ENCODE measurements around the gene GHRL. TPM values are rescaled to one million over a fixed set of nuclear protein-coding genes. Genes with fewer than 3 reads are reported as not detected.

Gene GHRL
- 1.0 and 2.0 TPM in 2 replicates for total RNA-seq (2021)
- Bru-seq, nascent RNA: percentile 35 among the genes with signal in this experiment
- percentile 42 among the genes with signal in this experiment for BruChase-seq, experiment 1, labeled RNA remaining after a 2-hour chase
- percentile 24 among the genes with signal in this experiment for BruChase-seq, experiment 2, labeled RNA remaining after a 6-hour chase
- long read RNA-seq, partial matches to known transcripts: 0 of 5 reads
- long read RNA-seq, other reads (novel, unspliced or antisense): 5 of 5 reads

- H3K9me3 ChIP-seq (ENCODE audit: low read depth, low read length, poor library complexity, severe bottlenecking): no peaks in the 10 kb centered on the region
- intact Hi-C loops (cut with micrococcal nuclease; ENCODE audit: unreplicated experiment): no loop called here
- peak; percentile 29 for DNase-seq (ENCODE audit: low spot score)
- no peaks in the 10 kb centered on the region for H3K27me3 ChIP-seq (replicated peaks; ENCODE audit: insufficient read depth, low read depth, low read length, poor library complexity)
- H3K4me1 ChIP-seq (ENCODE audit: insufficient read depth, low read length, poor library complexity, severe bottlenecking): no peaks in the 10 kb centered on the region
- H3K27ac ChIP-seq (ENCODE audit: low read depth, low read length, poor library complexity, severe bottlenecking): no peak within 1 kb of the TSS
- no TSS peak for BruUV-seq (replicated peaks)
- peaks cover 6% of the 10 kb centered on the region for H3K36me3 ChIP-seq (ENCODE audit: insufficient read depth, low read length, poor library complexity, severe bottlenecking)
- no peak for TF ChIP-seq CTCF (conservative IDR thresholded peaks at IDR 0.05; ENCODE audit: low read depth, low read length)
- no peak for TF ChIP-seq EZH2 (IDR thresholded peaks at IDR 0.05; ENCODE audit: borderline replicate concordance, low read depth, low read length, poor library complexity, severe bottlenecking)
- CTCF ChIA-PET: no interaction called here
- POLR2A ChIA-PET (ENCODE audit: low non-redundant PET): no interaction called here
- H3K4me3 ChIP-seq (ENCODE audit: low read depth, low read length, poor library complexity, severe bottlenecking): no peak within 1 kb of the TSS
Measured at GRCh38 chr3:10292505-10293419, at the start of gene GHRL. GHRL (minus strand) TSS chr3:10292947; CDS start chr3:10290180, 2,767 bp downstream.

- Histone ChIP-seq H3K27ac (ENCODE audit: low read depth, low read length, poor library complexity, severe bottlenecking) (no peak overlapping the region), H3K4me1 (ENCODE audit: insufficient read depth, low read length, poor library complexity, severe bottlenecking) (no peaks in the 10 kb centered on the region), H3K27me3 (replicated peaks; ENCODE audit: insufficient read depth, low read depth, low read length, poor library complexity) (no peaks in the 10 kb centered on the region), H3K9me3 (ENCODE audit: low read depth, low read length, poor library complexity, severe bottlenecking) (no peaks in the 10 kb centered on the region), H3K36me3 (ENCODE audit: insufficient read depth, low read length, poor library complexity, severe bottlenecking) (no peaks in the 10 kb centered on the region), H3K4me3 (ENCODE audit: low read depth, low read length, poor library complexity, severe bottlenecking) (no peak overlapping the region)
- BruUV-seq (replicated peaks): no TSS peak
- DNase-seq (ENCODE audit: low spot score): no peak
- TF ChIP-seq CTCF (conservative IDR thresholded peaks at IDR 0.05; ENCODE audit: low read depth, low read length) (no peak), EZH2 (IDR thresholded peaks at IDR 0.05; ENCODE audit: borderline replicate concordance, low read depth, low read length, poor library complexity, severe bottlenecking) (no peak)
- CTCF ChIA-PET: no interaction called here
- intact Hi-C loops (cut with micrococcal nuclease; ENCODE audit: unreplicated experiment): no loop called here
- POLR2A ChIA-PET (ENCODE audit: low non-redundant PET): no interaction called here
Measured at GRCh38 chr3:10341901-10342398, 49.2 kb upstream of the GHRL start.

GRCh38 chr3:10340476-10340875 lies 47.7 kb upstream of the GHRL start:
- no peak overlapping the region for H3K4me3 ChIP-seq (ENCODE audit: low read depth, low read length, poor library complexity, severe bottlenecking)
- intact Hi-C loops (cut with micrococcal nuclease; ENCODE audit: unreplicated experiment): no loop called here
- no peak for TF ChIP-seq CTCF (conservative IDR thresholded peaks at IDR 0.05; ENCODE audit: low read depth, low read length)
- TF ChIP-seq EZH2 (IDR thresholded peaks at IDR 0.05; ENCODE audit: borderline replicate concordance, low read depth, low read length, poor library complexity, severe bottlenecking): no peak
- ChIA-PET POLR2A (ENCODE audit: low non-redundant PET) (no interaction called here), CTCF (no interaction called here)
- no peaks in the 10 kb centered on the region for H3K9me3 ChIP-seq (ENCODE audit: low read depth, low read length, poor library complexity, severe bottlenecking)
- H3K27ac ChIP-seq (ENCODE audit: low read depth, low read length, poor library complexity, severe bottlenecking): no peak overlapping the region
- H3K36me3 ChIP-seq (ENCODE audit: insufficient read depth, low read length, poor library complexity, severe bottlenecking): no peaks in the 10 kb centered on the region
- DNase-seq (ENCODE audit: low spot score): no peak
- no TSS peak for BruUV-seq (replicated peaks)
- no peaks in the 10 kb centered on the region for H3K27me3 ChIP-seq (replicated peaks; ENCODE audit: insufficient read depth, low read depth, low read length, poor library complexity)
- no peaks in the 10 kb centered on the region for H3K4me1 ChIP-seq (ENCODE audit: insufficient read depth, low read length, poor library complexity, severe bottlenecking)

Data from A673 (cell line).